ENCODE measurements around the gene SLC7A5. TPM values are rescaled to one million over a fixed set of nuclear protein-coding genes. Genes with fewer than 3 reads are reported as not detected.

Gene SLC7A5
- total and polyA plus RNA-seq, 2 donors (not counting 3 experiments of a cell fraction or from before 2014, with no cell fraction given), result 14.1 to 29.2 TPM

- H3K79me2 ChIP-seq (ENCODE audit: control insufficient read depth, insufficient read depth, low read length), result peaks cover 80% of the 10 kb centered on the region
These were observed 21.3 kb downstream of the SLC7A5 start for GRCh38 chr16:87847785-87848675.

More at GRCh38 chr16:87847785-87848675, 21.3 kb downstream of the SLC7A5 start:
- no peak for TF ChIP-seq JUN (IDR thresholded peaks at IDR 0.05; ENCODE audit: borderline replicate concordance, insufficient read depth, insufficient read length, low read depth)
- TF ChIP-seq MAX (IDR thresholded peaks at IDR 0.05; ENCODE audit: insufficient read depth, insufficient read length), result no peak
- no peak for TF ChIP-seq CTCF (IDR thresholded peaks at IDR 0.05; ENCODE audit: extremely low read depth in 1 of 2, insufficient read depth in 1 of 2, low read depth in 1 of 2, low read length in 2 of 2)
- no peak for TF ChIP-seq POLR2A (IDR thresholded peaks at IDR 0.05; ENCODE audit: low read depth, low read length)
- no peak for DNase-seq (ENCODE audit: low read depth, low spot score)
- no peak overlapping the region for H3K9ac ChIP-seq (replicated peaks; ENCODE audit: extremely low read depth, insufficient read depth, low read length)
- no peak overlapping the region for H3K27ac ChIP-seq (ENCODE audit: insufficient read depth, low read depth, low read length)
- intact Hi-C loops (cut with micrococcal nuclease), result no loop called here
- H3K4me3 ChIP-seq (replicated peaks in 1 of 3; ENCODE audit: insufficient read depth in 1 of 3, low read depth in 1 of 3, low read length in 3 of 3), result no peak overlapping the region
- BruUV-seq (replicated peaks), result no TSS peak
- H4K20me1 ChIP-seq (replicated peaks; ENCODE audit: control insufficient read depth, extremely low read depth, insufficient read depth, low read length), result no peaks in the 10 kb centered on the region
- FAIRE-seq, result no peak
- POLR2A ChIA-PET, result no interaction called here
- H3K9me1 ChIP-seq (replicated peaks; ENCODE audit: control insufficient read depth, extremely low read depth, insufficient read depth, low read length), result no peaks in the 10 kb centered on the region
- H3K36me3 ChIP-seq (ENCODE audit: control insufficient read depth in 2 of 2, extremely low read depth in 1 of 2, insufficient read depth in 2 of 2, low read length in 2 of 2), result peaks cover 0 to 2% of the 10 kb centered on the region in 2 experiments
- no peaks in the 10 kb centered on the region for H3K27me3 ChIP-seq (ENCODE audit: control insufficient read depth in 2 of 2, insufficient read depth in 2 of 2, low read length in 2 of 2)
- CTCF ChIA-PET, result interaction anchor here (2.3 to 3.5 kb wide), 5 partner anchors 11 to 69 kb away, joined by 13 to 108 read pairs (median 26); partner anchors contain the start of gene SLC7A5
- no peak overlapping the region for H3K4me2 ChIP-seq (ENCODE audit: insufficient read depth, low read length)
- no peak overlapping the region for H2AFZ ChIP-seq (ENCODE audit: low read depth, low read length)
- no peaks in the 10 kb centered on the region for H3K9me3 ChIP-seq (replicated peaks; ENCODE audit: control insufficient read depth, insufficient read depth, low read length)
- no peaks in the 10 kb centered on the region for H3K4me1 ChIP-seq (ENCODE audit: control insufficient read depth, extremely low read depth, insufficient read depth, low read length)
- dilution Hi-C loops (cut with MboI; ENCODE audit: extremely low pct_ligation_motif_present, low sequenced_read_pairs), result no loop called here
